Left ventricle myocardium superior (tissue), 1 donor: ENCODE data around the gene LDLRAD4. TPM values are rescaled to one million over a fixed set of nuclear protein-coding genes. Genes with fewer than 3 reads are reported as not detected.

Experiments
- ATAC-seq: fragments of 200-7000 bp; cut with Tn5 transposase; one replicate; pipeline ENCODE4 v1.9.1; 2020; ENCODE audit warnings: mild to moderate bottlenecking, moderate library complexity
- DNase-seq: peaks from one replicate; pipeline ENCODE4 v3.0.0-alpha.2; 2020
- intact Hi-C: fragments of 100-400 bp; cut with micrococcal nuclease; formaldehyde crosslinking; loops from one replicate; pipeline ENCODE4 v1.11.0; 2022
- total RNA-seq: library from RNA; stranded (reverse); fragmentation: NEBNext Ultra II Directional; extraction: Animal tissue kit (Norgen Biotek cat#: 25700); gene quantifications from one replicate; pipeline ENCODE4 v1.2.1, GENCODE V29; 2021
- donor health status: DM: no; HTN: yes; CAD: no; lungs with severe emphysema.

Gene LDLRAD4
- total RNA-seq, 1 donor from 2014 or later: 26.0 TPM

- DNase-seq: no peak
- intact Hi-C loops: no loop called here
- no peak for ATAC-seq
Observed at GRCh38 chr18:13495961-13496360, 277.4 kb downstream of the LDLRAD4 start.

GRCh38 chr18:13496691-13497281 lies 278.2 kb downstream of the LDLRAD4 start:
- intact Hi-C loops: no loop called here
- DNase-seq (no peak), ATAC-seq (no peak)

GRCh38 chr18:13499803-13500202 lies 281.2 kb downstream of the LDLRAD4 start:
- DNase-seq: no peak
- ATAC-seq: no peak

GRCh38 chr18:13500227-13500865 lies 281.8 kb downstream of the LDLRAD4 start:
- intact Hi-C loops: no loop called here
- DNase-seq (peak; percentile 69), ATAC-seq (peak; percentile 87)

More at GRCh38 chr18:13499803-13500202, 281.2 kb downstream of the LDLRAD4 start:
- intact Hi-C loops: no loop called here

- DNase-seq (peak; percentile 72), ATAC-seq (peak; percentile 92)
- intact Hi-C loops: no loop called here
Observed at GRCh38 chr18:13500869-13501542, 282.4 kb downstream of the LDLRAD4 start.

- intact Hi-C loops: no loop called here
- no peak for ATAC-seq
- DNase-seq: no peak
Observed at GRCh38 chr18:13501543-13501887, 283.0 kb downstream of the LDLRAD4 start.

- no peak for ATAC-seq
- intact Hi-C loops: no loop called here
- no peak for DNase-seq
Observed at GRCh38 chr18:13501891-13502290, 283.3 kb downstream of the LDLRAD4 start.

GRCh38 chr18:13502585-13502984 lies 284.0 kb downstream of the LDLRAD4 start:
- intact Hi-C loops: no loop called here
- peak; percentile 29 for ATAC-seq
- DNase-seq: peak; percentile 71

GRCh38 chr18:13503836-13504235 lies 285.3 kb downstream of the LDLRAD4 start:
- DNase-seq: no peak
- intact Hi-C loops: no loop called here

GRCh38 chr18:13505780-13506345 lies 287.3 kb downstream of the LDLRAD4 start:
- no peak for ATAC-seq
- DNase-seq: no peak
- intact Hi-C loops: no loop called here

More at GRCh38 chr18:13503836-13504235, 285.3 kb downstream of the LDLRAD4 start:
- ATAC-seq: no peak

- no peak for ATAC-seq
Observed at GRCh38 chr18:13510594-13510993, 292.0 kb downstream of the LDLRAD4 start.

GRCh38 chr18:13511961-13512577 lies 293.5 kb downstream of the LDLRAD4 start:
- DNase-seq: no peak
- no peak for ATAC-seq
- intact Hi-C loops: no loop called here

More at GRCh38 chr18:13510594-13510993, 292.0 kb downstream of the LDLRAD4 start:
- intact Hi-C loops: no loop called here
- no peak for DNase-seq

GRCh38 chr18:13513021-13513420 lies 294.5 kb downstream of the LDLRAD4 start:
- intact Hi-C loops: no loop called here
- ATAC-seq (peak; percentile 93), DNase-seq (no peak)

- no peak for DNase-seq
- no peak for ATAC-seq
- intact Hi-C loops: no loop called here
Observed at GRCh38 chr18:13513481-13513880, 294.9 kb downstream of the LDLRAD4 start.

GRCh38 chr18:13514558-13514957 lies 296.0 kb downstream of the LDLRAD4 start:
- intact Hi-C loops: no loop called here
- DNase-seq: no peak

GRCh38 chr18:13516855-13517254 lies 298.3 kb downstream of the LDLRAD4 start:
- no peak for ATAC-seq
- no peak for DNase-seq
- intact Hi-C loops: no loop called here

More at GRCh38 chr18:13514558-13514957, 296.0 kb downstream of the LDLRAD4 start:
- no peak for ATAC-seq

- intact Hi-C loops: no loop called here
- ATAC-seq (no peak), DNase-seq (no peak)
Observed at GRCh38 chr18:13517369-13517768, 298.8 kb downstream of the LDLRAD4 start.

- DNase-seq (no peak), ATAC-seq (no peak)
- intact Hi-C loops: no loop called here
Observed at GRCh38 chr18:13518382-13518781, 299.8 kb downstream of the LDLRAD4 start.

GRCh38 chr18:13520306-13520705 lies 301.7 kb downstream of the LDLRAD4 start:
- ATAC-seq (peak; percentile 91), DNase-seq (peak; percentile 73)
- intact Hi-C loops: no loop called here

GRCh38 chr18:13520741-13521140 lies 302.2 kb downstream of the LDLRAD4 start:
- intact Hi-C loops: no loop called here
- ATAC-seq (peak; percentile 14), DNase-seq (no peak)
